Testis (tissue), 3 donors: ENCODE measurements around the gene ECD. TPM values are rescaled to one million over a fixed set of nuclear protein-coding genes. Genes with fewer than 3 reads are reported as not detected.
"Not testable (repeated sequence)": the region's sequence is repeated elsewhere in the genome, so short reads cannot be mapped to it uniquely, and the experiment has no call there.

ENCODE experiments used
- DNase-seq: peaks from one replicate; pipeline ENCODE4 v3.0.0-alpha.2; 2019
- H3K27ac ChIP-seq, 2 donors: fragments of 200-600 bp; sonication (generic); one replicate each; pipeline ENCODE4 v1.5.1; 2019
- H3K27me3 ChIP-seq: fragments of 200-600 bp; sonication (generic); one replicate; pipeline ENCODE4 v1.5.1; 2019
- H3K36me3 ChIP-seq: fragments of 200-600 bp; sonication (generic); one replicate; pipeline ENCODE4 v1.5.1; 2017; ENCODE audit warnings: low read depth; ENCODE audit errors: missing control alignments
- H3K4me1 ChIP-seq: fragments of 200-600 bp; sonication (generic); one replicate; pipeline ENCODE4 v1.5.1; 2019
- H3K4me3 ChIP-seq, 2 donors: fragments of 200-600 bp; sonication (generic); one replicate each; pipeline ENCODE4 v1.5.1; 2017 to 2019
- H3K9me3 ChIP-seq: fragments of 200-600 bp; sonication (generic); one replicate; pipeline ENCODE4 v1.5.1; 2017
- POLR2A ChIP-seq: fragments of 450-650 bp; IDR thresholded peaks from one replicate; pipeline ENCODE4 v1.6.1; 2017; ENCODE audit warnings: antibody characterized with exemption, mild to moderate bottlenecking, moderate library complexity
- WGBS, 2 donors: methylation state at CpG; one replicate each; pipeline ENCODE4 v1.1.5; 2018; 5-methylcytosine and 5-hydroxymethylcytosine counted together
- intact Hi-C: fragments of 100-400 bp; cut with DNase I; formaldehyde crosslinking; loops from one replicate; pipeline ENCODE4 v1.15.1; 2023; ENCODE audit warnings: low total_unique reads
- polyA plus RNA-seq: library from polyadenylated mRNA; stranded (reverse); fragments of 350-450 nt; fragmentation: Illumina TruSeq; extraction: RNeasy Lipid Tissue Mini Kit (QIAGEN cat#74804); gene quantifications from one replicate; pipeline ENCODE4 v1.2.3, GENCODE V29; 2014; ENCODE audit warnings: low read depth, low replicate concordance; ENCODE audit not compliant: insufficient read depth
- total RNA-seq, 2 donors: library from RNA; depleted of rRNA; stranded (reverse); fragments of >200 nt; gene quantifications; one replicate each; pipeline ENCODE4 v1.2.3, GENCODE V29; 2016
- TF ChIP-seq, protein P1 (sequence below), 3 experiments: fragments of 450-650 bp in 2 of 3; fragments of 200-600 bp in 1 of 3; sonication (generic) in 1 of 3; IDR thresholded peaks; one replicate each; pipeline ENCODE4 v1.5.1; 2016 to 2019; ENCODE audit warnings: antibody characterized with exemption in 3 of 3, mild to moderate bottlenecking in 2 of 3, moderate library complexity in 1 of 3

ECD gene
- total and polyA plus RNA-seq, 3 donors from 2014 or later = 35.7 to 66.4 (median 57.6) TPM

- Histone ChIP-seq H3K27ac (no peak overlapping the region), H3K4me3 (no peak overlapping the region), H3K27me3 (no peaks in the 10 kb centered on the region), H3K36me3 (no peaks in the 10 kb centered on the region), H3K4me1 (peaks cover 6% of the 10 kb centered on the region), H3K9me3 (no peaks in the 10 kb centered on the region)
- intact Hi-C loops = no loop called here
- TF ChIP-seq POLR2A = no peak
- TF ChIP-seq, protein P1, sequence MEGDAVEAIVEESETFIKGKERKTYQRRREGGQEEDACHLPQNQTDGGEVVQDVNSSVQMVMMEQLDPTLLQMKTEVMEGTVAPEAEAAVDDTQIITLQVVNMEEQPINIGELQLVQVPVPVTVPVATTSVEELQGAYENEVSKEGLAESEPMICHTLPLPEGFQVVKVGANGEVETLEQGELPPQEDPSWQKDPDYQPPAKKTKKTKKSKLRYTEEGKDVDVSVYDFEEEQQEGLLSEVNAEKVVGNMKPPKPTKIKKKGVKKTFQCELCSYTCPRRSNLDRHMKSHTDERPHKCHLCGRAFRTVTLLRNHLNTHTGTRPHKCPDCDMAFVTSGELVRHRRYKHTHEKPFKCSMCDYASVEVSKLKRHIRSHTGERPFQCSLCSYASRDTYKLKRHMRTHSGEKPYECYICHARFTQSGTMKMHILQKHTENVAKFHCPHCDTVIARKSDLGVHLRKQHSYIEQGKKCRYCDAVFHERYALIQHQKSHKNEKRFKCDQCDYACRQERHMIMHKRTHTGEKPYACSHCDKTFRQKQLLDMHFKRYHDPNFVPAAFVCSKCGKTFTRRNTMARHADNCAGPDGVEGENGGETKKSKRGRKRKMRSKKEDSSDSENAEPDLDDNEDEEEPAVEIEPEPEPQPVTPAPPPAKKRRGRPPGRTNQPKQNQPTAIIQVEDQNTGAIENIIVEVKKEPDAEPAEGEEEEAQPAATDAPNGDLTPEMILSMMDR (IDR thresholded peaks at IDR 0.05) = no peak
- no peak for DNase-seq
- 87 to 88% methylated on average over 3 of the region's 3 CpGs for WGBS, 2 donors
These were observed 11.8 kb downstream of the ECD start for GRCh38 chr10:73156054-73156453.

DNA sequence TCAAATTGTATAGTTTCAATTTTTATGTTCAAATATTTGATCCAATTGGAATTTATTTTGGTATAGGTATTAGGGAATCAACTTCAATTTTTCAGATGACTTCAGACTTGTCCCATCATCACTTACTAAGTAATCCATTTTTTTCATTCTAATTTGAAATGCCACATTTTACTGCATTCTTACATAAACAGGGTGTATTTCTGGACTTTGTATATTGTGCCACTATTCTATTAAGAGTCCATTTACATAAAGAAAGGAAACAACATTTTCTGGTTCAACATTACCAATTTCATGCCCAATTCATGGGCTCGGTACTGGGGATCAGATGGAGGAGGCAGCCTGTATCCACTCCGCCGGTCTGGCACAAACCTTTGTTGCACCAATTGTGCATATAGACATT lies 15.8 kb downstream of the ECD start:
- no peaks in the 10 kb centered on the region for H3K27me3 ChIP-seq
- no peak overlapping the region for H3K4me3 ChIP-seq
- intact Hi-C loops = no loop called here
- H3K27ac ChIP-seq = no peak overlapping the region
- TF ChIP-seq, protein P1 (IDR thresholded peaks at IDR 0.05) = no peak
- no peaks in the 10 kb centered on the region for H3K9me3 ChIP-seq
- 96 to 97% methylated on average over 3 of the region's 3 CpGs for WGBS, 2 donors
- H3K36me3 ChIP-seq = no peaks in the 10 kb centered on the region
- no peak for DNase-seq
- H3K4me1 ChIP-seq = no peaks in the 10 kb centered on the region

- H3K4me3 ChIP-seq, DNase-seq, H3K27me3 ChIP-seq, intact Hi-C loops, H3K27ac ChIP-seq, H3K36me3 ChIP-seq, H3K9me3 ChIP-seq, H3K4me1 ChIP-seq: not testable (repeated sequence)
- 90 to 95% methylated on average over 6 to 7 of the region's 8 CpGs for WGBS, 2 donors
These were observed 17.0 kb downstream of the ECD start for GRCh38 chr10:73150633-73151413.

GRCh38 chr10:73141603-73142002 lies 26.2 kb downstream of the ECD start:
- TF ChIP-seq POLR2A = no peak
- TF ChIP-seq, protein P1 (IDR thresholded peaks at IDR 0.05) = no peak
- no peak overlapping the region for H3K27ac ChIP-seq
- no peaks in the 10 kb centered on the region for H3K9me3 ChIP-seq
- intact Hi-C loops = no loop called here
- WGBS, 2 donors = 89 to 94% methylated on average over 3 of the region's 3 CpGs
- H3K4me1 ChIP-seq = no peaks in the 10 kb centered on the region
- H3K4me3 ChIP-seq = no peak overlapping the region
- no peaks in the 10 kb centered on the region for H3K27me3 ChIP-seq
- DNase-seq = no peak
- H3K36me3 ChIP-seq = no peaks in the 10 kb centered on the region

- no peaks in the 10 kb centered on the region for H3K36me3 ChIP-seq
- intact Hi-C loops = no loop called here
- H3K27ac ChIP-seq = no peak overlapping the region
- 71 to 74% methylated on average over 2 of the region's 2 CpGs for WGBS, 2 donors
- H3K4me3 ChIP-seq = no peak overlapping the region
- H3K27me3 ChIP-seq = no peaks in the 10 kb centered on the region
- no peaks in the 10 kb centered on the region for H3K9me3 ChIP-seq
- H3K4me1 ChIP-seq = no peaks in the 10 kb centered on the region
- no peak for DNase-seq
- TF ChIP-seq POLR2A = no peak
- TF ChIP-seq, protein P1 (IDR thresholded peaks at IDR 0.05) = no peak
These were observed 28.6 kb downstream of the ECD start for GRCh38 chr10:73139251-73139650.
